8988T (cell line): ENCODE results near the gene YARS1.

Experiments used
- DNase-seq: peaks from one replicate; pipeline ENCODE4 v3.0.0; 2011

Gene YARS1

DNA sequence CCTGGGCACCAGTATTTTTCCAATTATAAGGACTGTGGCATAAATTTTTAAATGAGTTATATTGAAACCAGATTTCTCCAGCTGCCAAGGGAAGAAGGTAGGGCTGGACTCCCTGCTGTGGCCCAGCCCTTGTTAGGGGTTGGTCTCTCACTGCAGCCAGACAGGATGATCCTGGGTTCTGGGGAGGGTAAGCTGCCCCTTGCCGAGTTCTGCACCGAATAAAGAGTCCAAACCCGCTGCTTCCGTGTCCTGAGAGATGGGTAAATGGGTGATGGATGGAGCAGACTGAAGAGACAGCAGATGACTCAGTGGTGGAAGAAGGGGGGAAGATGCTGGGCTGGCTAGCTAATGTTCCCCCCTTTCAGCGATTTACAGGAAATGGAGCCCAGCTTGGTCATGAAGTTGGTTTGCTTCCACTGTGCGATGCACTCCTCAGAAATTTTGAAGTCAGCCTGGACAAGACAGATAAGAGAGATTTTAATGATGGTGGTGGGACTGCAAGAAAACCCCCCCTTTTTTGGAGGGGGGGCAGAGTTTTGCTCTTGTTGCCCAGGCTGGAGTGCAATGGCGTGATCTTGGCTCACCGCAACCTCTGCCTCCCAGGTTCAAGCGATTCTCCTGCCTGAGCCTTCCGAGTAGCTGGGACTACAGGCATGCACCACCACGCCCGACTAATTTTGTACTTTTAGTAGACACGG lies 41.4 kb downstream of the YARS1 start:
- DNase-seq, result no peak

DNA sequence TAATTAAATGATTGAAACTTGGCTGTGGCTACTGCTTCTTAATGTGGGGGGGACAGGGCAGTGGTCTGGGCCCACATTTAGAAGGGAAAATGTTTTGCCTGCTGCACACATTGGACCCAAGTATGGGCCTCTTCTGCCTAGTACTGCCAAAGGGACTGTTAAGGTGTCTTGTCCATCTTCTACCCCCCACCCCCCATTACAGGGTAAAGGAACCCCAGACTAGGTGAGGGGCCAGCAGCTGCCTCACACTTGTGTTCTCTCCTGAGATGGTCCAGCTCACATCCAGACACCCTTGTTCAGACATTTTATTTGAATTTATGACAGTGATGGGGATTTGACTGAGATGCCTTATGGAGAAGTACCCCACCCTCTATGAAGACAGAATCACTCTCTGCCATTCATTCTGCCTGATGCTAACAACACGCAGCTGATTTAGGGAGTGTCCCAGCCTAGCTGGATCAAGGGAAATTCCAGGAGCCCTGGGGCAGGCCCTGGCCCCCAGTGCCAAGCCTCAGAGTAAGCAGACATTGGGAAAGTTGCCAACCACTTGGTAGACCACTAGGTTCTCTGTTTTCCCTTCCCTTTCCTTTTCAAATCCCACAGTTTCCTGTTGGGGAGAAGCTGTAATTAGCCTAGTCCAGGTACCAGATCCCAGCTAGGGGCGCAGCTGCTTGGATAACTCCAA lies 42.1 kb downstream of the YARS1 start:
- no peak for DNase-seq

DNA sequence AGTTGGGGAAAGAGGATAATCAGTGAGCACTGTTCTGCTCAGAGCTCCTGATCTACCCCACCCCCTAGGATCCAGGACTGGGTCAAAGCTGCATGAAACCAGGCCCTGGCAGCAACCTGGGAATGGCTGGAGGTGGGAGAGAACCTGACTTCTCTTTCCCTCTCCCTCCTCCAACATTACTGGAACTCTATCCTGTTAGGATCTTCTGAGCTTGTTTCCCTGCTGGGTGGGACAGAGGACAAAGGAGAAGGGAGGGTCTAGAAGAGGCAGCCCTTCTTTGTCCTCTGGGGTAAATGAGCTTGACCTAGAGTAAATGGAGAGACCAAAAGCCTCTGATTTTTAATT lies 42.7 kb downstream of the YARS1 start:
- DNase-seq, result no peak

DNA sequence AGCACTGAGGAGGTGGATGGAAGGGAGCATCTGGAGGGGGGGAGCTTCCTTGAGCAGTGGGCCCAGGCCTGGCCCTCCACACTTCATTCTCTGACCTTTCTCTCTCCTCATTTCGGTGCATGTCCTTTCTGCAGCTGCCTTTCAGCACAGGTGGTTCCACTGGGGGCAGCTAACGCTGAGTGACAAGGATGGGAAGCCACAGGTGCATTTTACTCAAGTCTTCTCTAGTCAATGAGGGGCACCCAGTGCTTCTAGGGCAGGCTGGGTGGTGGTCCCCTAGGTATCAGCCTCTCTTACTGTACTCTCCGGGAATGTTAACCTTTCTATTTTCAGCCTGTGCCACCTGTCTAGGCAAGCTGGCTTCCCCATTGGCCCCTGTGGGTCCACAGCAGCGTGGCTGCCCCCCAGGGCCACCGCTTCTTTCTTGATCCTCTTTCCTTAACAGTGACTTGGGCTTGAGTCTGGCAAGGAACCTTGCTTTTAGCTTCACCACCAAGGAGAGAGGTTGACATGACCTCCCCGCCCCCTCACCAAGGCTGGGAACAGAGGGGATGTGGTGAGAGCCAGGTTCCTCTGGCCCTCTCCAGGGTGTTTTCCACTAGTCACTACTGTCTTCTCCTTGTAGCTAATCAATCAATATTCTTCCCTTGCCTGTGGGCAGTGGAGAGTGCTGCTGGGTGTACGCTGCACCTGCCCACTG lies 43.2 kb downstream of the YARS1 start:
- DNase-seq, result no peak

DNA sequence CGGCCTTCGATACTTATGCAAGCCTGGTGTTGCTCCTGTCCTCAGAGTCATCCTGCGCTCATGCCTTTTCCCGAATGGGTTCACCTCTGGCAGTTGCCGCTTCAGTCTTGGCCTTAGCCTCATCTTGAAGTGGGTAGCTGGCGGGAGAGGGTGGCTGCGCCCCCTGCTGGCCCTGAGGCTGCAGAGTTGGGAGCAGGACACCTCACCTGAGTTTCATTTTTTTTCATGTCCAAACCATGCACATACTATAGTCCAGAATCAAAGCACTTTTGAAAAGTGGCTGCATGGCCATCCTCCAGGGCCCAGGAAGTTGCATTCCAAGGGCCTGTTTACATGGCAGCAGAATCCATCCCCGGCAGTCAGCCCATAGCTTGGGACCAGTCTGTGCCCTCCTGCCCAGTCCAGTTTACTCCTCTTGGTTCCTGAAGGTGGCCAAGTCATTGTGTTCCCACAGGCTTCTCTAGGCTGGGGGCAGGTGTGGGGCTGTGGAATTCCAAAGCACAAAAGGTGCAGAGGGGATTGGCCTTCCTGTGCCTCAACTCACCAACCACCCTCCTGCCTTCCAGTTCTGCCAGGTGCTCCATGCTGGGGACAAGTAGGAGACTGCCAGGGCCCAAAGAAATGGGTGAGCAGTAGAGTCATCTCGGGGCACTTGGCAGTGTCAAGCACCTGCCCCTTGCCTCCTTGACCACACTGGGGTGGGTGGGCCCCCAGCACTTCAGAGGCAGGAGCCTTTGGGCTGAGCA lies 44.0 kb downstream of the YARS1 start:
- DNase-seq, result peak; percentile 56

DNA sequence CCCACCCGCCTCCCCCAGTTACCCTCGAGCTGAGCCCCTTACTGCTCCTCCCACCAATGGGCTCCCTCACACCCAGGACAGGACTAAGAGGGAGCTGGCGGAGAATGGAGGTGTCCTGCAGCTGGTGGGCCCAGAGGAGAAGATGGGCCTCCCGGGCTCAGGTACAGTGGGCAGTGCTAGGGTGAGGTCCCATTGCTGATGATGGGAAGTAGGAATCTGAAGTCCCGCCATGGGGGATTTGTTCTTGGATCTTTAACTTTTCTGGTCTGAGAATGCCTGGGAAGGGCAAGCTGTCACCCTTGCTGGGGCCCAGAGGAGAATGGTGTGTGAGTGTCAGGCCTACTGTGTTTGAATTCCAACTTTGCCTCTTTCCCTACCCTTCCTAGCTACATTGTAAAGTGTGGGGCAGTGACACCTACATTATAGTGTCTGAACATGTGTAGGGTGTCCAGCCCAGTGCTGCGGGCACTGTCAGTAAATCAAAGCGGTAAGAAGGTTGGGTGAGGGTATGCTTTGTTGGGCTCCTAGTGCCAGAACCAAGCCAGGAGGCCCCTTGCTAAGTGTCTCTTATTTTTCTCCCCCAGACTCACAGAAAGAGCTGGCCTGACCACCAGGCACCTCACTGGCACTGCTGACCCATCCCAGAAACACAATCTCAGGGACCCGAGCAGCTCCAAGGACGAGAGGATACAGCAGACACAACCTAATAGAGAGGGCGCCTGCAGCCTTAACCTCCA lies 44.7 kb downstream of the YARS1 start:
- no peak for DNase-seq

DNA sequence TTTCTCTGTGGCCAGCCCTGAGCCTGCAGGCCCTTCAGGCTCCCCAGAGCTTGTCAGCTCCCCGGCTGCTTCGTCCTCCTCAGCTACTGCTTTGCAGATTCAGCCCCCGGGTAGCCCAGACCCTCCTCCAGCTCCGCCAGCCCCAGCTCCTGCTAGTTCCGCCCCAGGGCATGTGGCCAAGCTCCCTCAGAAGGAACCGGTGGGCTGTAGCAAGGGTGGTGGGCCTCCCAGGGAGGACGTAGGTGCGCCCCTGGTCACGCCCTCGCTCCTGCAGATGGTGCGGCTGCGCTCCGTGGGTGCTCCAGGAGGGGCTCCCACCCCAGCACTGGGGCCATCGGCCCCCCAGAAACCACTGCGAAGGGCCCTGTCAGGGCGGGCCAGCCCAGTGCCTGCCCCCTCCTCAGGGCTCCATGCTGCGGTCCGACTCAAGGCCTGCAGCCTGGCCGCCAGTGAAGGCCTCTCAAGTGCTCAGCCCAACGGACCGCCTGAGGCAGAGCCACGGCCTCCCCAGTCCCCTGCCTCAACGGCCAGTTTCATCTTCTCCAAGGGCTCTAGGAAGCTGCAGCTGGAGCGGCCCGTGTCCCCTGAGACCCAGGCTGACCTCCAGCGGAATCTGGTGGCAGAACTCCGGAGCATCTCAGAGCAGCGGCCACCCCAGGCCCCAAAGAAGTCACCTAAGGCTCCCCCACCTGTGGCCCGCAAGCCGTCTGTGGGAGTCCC lies 45.4 kb downstream of the YARS1 start:
- DNase-seq, result no peak

DNA sequence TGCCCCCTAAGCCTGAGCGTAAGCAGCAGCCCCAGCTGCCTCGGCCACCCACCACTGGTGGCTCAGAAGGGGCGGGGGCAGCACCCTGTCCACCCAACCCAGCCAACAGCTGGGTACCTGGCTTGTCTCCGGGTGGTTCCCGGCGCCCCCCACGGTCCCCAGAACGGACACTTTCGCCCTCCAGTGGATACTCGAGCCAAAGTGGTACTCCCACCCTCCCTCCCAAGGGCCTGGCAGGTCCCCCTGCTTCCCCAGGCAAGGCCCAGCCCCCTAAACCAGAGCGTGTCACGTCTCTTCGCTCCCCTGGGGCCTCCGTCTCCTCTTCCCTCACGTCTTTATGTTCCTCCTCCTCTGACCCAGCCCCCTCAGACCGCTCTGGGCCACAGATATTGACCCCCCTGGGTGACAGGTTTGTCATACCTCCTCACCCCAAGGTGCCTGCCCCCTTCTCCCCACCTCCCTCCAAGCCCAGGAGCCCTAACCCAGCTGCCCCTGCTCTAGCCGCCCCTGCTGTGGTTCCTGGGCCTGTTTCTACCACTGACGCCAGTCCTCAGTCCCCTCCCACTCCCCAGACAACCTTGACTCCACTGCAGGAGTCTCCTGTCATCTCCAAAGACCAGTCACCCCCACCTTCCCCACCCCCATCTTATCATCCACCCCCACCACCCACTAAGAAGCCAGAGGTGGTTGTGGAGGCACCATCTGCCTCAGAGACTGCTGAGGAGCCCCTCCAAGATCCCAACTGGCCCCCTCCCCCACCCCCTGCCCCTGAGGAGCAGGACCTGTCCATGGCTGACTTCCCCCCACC lies 46.2 kb downstream of the YARS1 start:
- DNase-seq, result no peak

DNA sequence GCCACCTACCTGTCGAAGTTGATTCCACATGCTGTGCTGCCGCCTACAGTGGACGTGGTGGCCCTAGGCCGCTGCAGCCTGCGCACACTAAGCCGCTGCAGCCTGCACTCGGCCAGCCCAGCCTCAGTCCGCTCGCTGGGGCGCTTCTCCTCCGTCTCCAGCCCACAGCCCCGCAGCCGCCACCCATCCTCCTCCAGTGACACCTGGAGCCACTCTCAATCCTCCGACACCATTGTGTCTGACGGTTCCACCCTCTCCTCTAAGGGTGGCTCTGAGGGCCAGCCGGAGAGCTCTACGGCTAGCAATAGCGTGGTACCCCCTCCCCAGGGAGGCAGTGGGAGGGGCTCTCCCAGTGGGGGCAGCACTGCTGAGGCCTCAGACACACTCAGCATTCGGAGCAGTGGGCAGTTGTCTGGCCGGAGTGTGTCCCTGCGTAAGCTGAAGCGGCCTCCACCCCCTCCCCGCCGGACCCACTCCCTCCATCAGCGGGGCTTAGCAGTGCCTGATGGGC lies 46.9 kb downstream of the YARS1 start:
- DNase-seq, result no peak

DNA sequence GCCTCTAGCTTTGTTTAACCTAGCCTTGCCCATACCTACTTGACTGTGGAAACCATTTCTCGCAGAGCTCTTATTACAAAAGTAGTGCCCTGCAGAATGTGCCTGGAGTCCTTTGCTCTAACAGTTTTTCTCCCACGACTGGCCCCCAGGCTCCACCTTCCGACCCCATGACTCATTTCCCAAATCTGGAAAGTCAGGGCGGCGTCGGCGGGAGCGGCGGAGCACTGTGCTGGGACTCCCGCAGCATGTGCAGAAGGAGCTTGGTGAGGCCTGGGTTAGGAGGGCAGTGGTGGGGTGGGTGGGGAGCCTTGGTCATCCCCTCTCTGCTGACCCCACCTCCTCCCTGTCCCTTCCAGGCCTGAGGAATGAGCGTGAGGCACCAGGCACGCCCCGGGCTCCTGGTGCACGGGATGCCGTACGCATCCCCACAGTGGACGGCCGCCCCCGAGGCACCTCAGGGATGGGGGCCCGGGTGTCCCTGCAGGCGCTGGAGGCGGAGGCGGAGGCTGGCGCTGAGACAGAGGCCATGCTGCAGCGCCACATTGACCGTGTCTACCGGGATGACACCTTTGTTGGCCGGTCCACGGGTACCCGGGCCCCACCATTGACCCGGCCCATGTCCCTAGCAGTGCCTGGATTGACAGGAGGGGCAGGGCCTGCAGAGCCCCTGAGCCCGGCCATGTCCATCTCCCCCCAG lies 47.5 kb downstream of the YARS1 start:
- DNase-seq, result no peak

DNA sequence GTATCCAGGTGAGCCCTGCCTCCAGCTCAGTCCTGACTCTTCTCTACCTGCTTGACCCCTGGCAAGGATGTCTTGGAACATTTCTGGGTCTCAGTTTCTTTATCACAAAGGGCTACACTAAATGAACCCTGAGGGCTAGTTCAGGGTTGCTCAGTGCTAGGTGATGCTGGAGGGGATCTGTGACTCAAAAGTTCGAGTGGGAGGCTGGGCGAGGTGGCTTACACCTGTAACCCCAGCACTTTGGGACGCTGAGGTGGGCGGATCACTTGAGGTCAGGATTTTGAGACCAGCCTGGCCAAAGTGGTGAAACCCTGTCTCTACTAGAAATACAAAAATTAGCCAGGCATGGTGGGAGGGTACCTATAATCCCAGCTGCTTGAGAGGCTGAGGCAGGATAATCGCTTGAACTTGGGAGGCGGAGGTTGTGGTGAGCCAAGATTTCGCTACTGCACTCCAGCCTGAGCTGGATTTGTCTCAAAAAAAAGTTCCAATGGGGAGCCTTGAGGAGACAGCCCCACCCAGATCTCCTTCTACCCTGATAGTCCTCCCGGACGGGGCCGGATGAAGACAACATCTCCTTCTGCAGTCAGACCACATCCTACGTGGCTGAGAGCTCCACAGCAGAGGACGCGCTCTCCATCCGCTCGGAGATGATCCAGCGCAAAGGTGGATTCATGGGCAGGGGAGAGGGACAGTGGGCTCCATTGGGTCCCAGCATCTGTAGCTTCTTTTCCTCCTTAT lies 48.9 kb downstream of the YARS1 start:
- DNase-seq, result no peak

DNA sequence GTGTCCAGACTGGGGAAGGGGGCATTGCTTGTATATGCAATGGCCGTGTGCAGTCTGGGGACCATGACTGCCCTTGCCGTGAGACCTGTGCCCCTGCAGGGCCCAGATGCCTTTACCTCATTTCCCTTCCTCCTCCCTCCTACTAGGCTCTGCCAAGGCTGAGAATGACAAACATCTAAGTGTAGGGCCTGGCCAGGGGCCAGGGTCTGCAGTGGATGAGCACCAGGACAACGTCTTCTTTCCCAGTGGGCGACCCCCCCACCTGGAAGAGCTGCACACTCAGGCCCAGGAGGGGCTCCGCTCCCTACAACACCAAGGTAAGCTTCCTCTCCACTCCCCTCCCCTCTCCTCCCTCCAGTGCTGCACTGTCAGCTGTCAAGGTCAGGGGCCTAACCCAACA lies 49.5 kb downstream of the YARS1 start:
- DNase-seq, result no peak

DNA sequence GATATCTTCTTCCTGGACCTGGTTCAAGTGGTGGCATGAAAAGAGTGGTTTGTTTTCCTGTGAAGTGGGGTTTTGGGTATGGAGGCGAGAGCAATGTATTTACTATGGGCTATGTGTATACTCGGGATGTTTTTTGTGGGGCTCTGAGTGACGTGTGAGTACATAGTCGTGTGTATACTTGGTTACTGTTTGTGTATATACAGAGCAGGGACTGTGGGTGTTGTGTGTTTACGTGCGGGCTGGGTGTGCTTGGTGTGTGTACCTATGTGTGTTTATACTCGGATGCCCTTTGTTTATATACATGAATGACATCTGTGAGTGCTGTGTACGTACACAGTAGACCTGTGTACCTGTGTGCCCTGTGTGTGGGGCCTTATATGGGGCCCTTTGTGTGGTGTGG lies 50.0 kb downstream of the YARS1 start:
- no peak for DNase-seq

DNA sequence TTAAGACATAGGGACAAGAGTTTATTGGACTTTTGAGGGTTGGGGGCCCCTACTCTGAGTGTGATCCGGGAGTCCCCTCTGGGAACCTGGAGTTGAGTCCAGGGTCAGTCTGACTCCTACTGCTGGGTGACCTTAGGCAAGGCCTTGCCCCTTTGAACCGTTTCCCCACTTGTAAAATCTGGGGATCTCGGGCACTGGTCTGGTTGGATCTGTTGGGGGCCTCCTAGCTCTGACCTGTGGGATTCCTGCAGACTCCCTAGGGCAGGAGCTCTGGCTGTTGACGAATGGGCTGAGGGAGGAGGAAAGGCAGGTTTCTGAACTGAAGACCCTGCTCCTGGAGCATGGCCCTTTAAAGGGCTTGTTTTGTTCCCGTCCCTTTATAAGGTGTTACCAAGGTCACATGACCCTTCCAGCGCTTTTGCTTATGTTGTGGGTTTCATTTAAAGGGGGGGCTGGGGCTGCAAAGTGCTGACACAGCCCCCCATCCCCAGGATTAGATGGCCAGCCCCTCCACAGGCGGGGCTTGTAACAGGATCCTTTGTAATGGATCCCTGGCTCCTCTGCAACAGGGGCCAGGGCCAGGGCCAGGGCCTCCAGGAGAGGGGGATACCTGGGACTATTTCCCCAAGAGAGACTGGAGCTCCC lies 50.7 kb downstream of the YARS1 start:
- DNase-seq, result no peak

DNA sequence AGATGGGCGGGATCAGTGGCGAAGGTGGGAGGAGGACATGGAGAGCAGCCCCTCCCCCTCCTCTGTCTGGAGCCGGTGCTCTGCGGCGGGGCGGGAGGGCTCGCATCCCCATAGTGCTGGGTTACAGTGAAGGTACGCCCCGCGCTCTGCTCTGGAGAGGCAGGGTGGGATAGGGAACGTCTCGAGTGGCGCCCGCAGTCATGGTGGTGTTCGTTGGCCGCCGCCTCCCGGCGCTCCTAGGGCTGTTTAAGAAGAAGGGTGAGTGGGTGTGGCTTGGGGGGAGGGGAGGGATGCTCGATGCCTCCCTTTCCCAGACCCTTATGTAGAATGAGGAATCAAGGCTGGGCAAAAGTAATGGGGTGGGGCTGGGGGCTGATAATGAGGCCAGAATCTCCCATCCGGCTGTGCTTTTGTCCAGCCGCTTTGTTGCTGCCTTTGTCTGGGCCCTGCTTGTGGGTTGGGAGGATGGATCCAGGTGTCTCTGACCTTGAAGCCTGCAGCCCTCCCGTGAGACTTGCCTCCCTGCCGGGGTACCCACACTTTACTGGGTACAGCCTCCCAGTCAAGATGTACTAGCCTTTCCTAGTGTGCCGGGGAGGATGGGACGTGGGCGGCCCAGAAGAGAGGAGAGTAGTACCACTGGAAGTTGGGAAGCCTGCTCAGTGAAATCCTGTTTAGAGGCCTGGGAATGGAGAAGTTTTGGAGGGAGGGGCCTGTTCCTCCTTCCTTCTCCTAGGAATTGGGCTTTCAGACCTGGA lies 51.4 kb downstream of the YARS1 start:
- no peak for DNase-seq

DNA sequence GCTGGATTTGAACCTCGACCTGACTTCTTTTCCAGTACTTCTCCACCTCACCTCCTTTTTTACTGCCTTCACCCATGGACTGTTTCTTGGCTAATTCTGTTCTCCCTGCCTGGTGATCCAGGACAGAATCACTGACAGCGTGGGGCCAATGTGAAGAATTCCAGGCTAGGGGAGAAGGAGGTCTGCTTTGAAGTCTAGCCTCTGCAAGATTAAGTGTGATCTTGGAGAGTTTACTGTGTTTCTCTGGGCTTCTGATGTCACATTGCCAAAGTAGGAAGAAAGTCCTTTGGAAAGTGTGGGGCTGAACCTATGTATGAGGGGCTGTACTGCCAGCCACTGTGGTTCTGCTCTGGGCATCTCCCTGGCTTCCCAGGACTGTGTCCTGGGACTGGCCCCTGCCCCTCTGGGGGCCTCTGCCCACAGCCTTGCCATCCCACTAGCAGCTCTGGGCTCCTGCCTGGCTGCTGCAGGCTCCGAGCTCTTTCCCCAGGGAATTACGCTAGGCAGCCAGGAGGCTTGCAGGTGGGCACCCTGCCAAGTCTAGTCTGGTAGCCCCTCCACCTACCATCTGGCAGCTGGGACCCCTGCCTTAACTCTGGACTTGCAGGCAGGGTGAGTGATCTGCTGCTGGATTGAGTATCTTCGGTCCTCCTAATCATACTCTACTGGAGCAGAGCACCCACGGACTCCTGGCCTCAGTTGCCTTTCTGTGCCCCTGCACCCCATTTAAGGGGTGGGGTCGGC lies 52.2 kb downstream of the YARS1 start:
- DNase-seq, result no peak

DNA sequence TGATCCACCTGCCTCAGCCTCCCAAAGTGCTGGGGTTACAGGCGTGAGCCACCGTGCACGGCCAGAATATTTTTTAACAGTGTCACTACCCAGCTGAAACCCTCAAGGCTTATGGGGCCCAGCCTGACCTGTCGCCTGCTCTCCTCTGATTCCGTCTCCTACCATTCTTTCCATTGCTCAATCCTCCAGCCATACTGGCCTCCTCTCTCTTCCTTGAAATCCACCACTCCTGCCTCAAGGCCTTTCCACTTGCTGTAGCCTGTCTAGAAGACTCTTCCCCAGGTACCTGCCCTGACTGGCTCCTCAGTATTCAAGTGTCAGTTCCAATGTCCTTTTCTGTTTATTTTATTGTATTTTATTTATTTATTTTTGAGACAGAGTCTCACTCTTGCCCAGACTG lies 53.9 kb downstream of the YARS1 start:
- DNase-seq, result no peak

DNA sequence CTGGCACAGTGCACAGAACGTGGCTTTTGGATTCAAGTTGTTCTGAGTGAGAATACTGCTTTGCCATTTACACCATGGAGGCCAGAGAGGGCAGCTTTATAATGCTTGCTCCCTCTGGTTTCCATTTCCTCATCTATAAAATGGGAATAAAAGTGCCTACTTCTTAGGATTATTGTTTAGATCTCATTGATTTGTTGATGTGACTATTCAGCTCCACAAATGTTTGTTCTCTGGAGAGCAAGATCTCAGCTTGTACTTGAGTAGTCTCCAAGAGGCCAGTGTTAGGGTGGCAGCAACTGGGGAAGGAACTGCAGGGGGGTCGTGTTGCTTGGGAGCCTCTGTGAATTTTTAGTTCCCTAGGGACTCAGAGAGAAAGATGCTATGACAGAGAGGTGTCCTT lies 55.2 kb downstream of the YARS1 start:
- DNase-seq, result no peak
